Raji (cell line): ENCODE results near the gene FXYD4.

Experiments used
- POLR2A ChIP-seq: IDR thresholded peaks from 2 replicates; pipeline ENCODE4 v1.6.1; 2011; ENCODE audit warnings: low read depth, low read length, control low read depth; ENCODE audit not compliant: insufficient read depth

FXYD4 gene

DNA sequence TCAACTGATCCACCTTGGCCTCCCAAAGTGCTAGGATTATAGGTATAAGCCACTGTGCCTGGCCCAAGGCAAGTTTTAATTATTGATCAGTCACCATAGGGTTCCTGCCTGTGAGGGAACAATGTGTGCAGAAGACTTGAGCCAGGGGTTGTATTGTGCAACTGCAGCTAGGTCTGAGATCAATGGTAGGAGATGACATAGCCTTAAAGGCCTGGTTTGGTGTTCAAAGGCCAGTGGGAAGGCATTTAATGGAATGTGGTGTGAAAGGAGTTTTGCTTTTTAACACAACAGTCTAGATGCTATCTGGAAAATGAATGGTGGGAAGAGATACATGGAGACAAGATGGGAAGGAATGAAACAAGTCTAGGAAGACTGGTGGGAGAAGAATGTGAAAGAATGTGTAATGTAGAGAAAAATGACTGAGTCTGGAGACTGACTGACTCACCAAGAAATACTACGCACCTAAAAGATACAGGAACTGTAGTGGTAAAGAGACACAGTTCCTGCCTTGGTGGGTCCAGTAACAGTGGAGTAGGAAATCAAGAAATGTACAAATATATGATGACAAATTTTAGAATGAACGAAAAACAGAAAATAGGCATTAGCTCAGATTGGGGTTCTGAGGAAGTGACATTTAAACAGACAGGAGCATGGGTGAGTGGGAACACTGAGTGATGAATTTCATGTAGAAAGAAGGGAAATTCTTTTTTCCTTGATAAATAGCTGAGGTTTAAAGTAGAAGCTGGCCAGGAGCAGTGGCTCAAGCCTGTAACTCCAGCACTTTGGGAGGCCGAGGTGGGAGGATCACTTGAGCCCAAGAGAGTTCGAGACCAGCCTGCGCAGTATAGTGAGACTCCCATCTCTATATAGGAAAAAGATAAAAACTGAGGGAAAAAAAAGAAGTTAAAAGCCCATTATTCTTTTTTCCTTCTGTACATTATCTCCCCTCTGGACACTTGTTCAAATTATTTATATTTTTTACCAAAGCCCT is 28.2 kb downstream of the FXYD4 start:
- TF ChIP-seq POLR2A = no peak

- TF ChIP-seq POLR2A = no peak
These were observed 30.2 kb downstream of the FXYD4 start for GRCh38 chr10:43401627-43402026.

- no peak for TF ChIP-seq POLR2A
These were observed 30.7 kb downstream of the FXYD4 start for GRCh38 chr10:43402176-43402575.

DNA sequence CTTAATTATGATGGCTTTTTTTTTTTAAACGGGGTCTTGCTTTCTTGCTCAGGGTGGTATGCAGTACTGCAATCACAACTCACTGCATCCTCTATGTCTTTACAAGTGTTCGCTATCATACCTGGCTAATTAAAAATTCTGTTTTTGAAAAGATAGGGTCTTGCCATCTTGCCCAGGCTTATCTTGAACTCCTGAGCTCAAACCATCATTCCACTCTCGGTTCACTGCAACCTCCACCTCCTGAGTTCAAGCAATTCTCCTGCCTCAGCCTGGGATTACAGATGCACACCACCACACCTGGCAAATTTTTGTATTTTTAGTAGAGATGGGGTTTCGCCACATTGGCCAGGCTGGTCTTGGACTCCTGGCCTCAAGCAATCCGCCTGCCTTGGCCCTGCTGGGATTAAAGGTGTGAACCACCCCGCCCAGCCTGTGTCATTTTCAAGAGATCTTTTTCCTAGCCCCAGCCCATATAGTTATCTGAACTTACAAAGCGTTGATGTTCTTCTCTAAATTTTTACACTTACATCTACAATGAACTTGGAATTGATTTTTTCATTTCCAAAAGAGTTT is 31.5 kb downstream of the FXYD4 start:
- TF ChIP-seq POLR2A = no peak

GRCh38 chr10:43403911-43404703 is 32.7 kb downstream of the FXYD4 start:
- no peak for TF ChIP-seq POLR2A

DNA sequence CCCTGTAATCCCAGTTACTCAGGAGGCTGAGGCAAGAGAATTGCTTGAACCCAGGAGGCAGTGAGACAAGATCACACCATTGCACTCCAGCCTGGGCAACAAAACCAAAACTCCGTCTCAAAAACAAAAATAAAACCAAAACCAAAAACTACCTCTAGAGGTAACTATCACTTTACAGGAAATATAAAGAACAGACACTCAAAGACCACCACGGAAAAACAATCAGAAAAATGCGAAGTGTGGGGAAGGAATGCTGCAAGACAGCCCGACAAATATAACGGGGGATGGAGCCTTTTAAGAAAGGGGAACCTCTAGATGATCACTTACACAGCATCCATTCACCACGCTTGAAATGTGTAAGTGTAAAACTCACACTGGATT is 33.3 kb downstream of the FXYD4 start:
- no peak for TF ChIP-seq POLR2A

DNA sequence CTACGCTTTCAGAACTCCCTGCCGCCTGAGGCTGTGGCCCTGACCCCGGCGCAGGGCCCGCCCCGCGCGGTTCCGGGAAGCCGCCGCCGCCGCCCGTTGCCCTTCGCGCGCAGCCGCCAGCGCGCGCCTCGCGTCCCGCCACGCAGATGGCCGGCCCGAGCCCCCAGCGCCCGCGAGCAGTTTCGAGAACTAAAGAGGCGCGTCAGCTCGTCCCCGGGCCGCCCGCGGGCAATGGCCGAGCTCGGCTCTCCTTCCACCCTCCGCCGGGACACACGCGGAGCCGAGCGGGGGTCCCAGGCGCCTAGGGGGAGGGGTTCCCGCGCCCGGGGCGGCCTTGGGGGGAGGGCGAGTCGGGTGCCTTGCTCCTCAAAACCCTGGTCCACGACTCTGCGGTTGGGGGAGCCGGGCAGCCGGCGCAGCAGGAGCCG is 35.7 kb downstream of the FXYD4 start:
- TF ChIP-seq POLR2A = no peak; the same call in 1 of the 2 replicates

DNA sequence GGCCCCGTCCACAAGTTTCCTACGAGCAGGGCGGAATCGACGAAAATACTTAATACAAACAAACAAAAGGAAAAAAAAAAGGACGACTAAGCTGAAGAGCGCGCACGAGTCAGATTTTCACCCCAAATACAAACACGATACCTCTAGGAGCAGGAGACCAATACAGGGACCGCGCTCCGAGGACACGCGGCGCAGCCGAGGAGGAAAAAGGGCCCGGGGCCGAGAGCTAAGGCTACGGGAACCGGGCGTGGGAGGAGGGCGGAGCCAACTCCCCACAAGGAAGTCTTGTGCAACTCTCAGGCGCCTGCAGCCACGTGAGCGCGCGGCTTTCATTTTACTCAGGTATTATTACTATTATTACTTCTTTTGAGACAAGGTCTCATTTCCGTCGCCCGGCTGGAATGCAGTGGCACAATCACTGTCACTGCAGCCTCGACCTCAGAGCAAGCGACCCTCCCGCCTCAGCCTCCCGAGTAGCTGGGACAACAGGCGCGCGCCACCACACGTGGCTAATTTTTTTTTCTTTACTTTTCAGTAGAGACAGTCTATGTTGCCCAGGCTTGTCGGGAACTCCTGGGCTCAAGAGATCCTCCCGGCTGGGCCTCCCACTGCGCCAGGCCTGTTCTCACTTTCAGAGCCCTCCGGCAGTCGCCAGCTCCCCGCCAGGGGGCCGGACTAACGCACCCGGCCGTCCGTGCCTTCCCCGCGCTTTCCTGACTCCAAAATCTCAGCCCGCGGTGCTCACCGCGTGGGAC is 36.3 kb downstream of the FXYD4 start:
- peak; percentile 79 for TF ChIP-seq POLR2A

DNA sequence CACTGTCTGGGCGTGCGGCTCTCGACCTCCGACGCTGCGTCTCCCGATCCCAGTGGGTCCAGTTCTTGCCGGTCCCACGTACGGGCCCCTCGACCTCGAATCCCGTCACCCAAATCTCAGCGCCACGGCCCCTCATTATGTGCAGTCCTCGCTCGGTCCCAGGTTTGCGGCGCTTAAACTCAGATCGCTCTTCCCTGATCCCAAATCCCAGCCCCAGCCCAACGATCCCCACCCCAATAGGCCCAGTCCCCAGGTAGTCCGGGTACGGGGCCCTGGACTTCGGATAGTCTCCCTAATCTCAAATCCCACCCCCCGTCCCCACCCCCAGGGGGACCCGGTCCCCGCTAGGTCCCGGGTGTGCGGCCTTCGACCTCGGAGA is 36.9 kb downstream of the FXYD4 start:
- TF ChIP-seq POLR2A = no peak

GRCh38 chr10:43408710-43409384 is 37.4 kb downstream of the FXYD4 start, which contains the start of gene HNRNPF:
HNRNPF (minus strand) TSS chr10:43409186; CDS start chr10:43387884, 21,302 bp downstream.
- peak; percentile 73 for TF ChIP-seq POLR2A

DNA sequence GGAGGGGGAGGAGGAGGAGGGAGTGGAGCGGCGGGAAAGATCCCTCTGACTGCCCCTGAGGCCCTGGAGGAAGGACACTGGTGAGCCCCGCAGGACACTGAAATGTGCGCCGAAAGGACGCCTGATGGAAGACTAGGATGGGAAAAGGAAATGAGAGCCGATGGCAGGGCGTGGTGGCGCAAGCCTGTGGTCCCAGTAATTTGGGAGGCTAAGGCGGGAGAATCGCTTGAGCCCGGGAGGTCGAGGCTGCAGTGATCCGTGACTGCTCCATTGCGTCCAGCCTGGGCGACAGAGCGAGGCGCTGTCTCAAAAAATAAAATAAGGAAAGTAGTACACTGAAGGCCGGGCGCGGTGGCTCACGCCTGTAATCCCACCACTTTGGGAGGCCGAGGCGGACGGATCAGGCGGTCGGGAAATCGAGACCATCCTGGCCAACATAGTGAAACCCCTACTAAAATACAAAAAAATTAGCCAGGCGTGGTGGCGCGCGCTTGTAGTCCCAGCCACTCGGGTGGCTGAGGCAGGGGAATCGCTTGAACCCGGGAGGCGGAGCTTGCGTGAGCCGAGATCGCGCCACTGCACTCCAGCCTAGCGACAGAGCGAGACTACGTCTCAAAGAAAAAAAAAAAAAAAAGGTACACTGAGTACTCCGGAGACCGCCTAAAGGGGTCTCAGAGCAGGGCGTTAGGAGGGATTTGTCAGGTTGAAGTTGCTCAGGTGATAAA is 38.1 kb downstream of the FXYD4 start:
- TF ChIP-seq POLR2A = peak; percentile 66

- TF ChIP-seq POLR2A = no peak
These were observed 38.9 kb downstream of the FXYD4 start for GRCh38 chr10:43410345-43410744.

DNA sequence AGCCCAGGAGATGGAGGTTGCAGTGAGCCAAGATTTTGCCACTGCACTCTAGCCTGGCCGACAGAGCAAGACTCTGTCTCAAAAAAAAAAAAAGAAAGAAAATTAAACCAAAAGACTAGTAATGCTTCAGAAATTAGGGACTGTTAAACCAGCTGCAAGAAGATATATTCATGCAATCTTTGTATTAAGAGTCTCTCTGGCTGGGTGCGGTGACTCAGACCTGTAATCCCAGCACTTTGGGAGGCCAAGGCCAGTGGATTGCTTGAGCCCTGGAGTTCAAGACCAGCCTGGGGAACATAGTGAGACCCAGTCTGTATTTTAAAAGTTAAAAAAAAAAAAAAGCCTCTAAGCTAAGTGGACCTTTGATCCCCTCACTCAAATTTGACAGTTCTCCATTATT is 40.1 kb downstream of the FXYD4 start:
- no peak for TF ChIP-seq POLR2A
